ENCODE measurements around the gene PKP2.
"Not testable (repeated sequence)": the region's sequence is repeated elsewhere in the genome, so short reads cannot be mapped to it uniquely, and the experiment has no call there.

PKP2 gene

DNA sequence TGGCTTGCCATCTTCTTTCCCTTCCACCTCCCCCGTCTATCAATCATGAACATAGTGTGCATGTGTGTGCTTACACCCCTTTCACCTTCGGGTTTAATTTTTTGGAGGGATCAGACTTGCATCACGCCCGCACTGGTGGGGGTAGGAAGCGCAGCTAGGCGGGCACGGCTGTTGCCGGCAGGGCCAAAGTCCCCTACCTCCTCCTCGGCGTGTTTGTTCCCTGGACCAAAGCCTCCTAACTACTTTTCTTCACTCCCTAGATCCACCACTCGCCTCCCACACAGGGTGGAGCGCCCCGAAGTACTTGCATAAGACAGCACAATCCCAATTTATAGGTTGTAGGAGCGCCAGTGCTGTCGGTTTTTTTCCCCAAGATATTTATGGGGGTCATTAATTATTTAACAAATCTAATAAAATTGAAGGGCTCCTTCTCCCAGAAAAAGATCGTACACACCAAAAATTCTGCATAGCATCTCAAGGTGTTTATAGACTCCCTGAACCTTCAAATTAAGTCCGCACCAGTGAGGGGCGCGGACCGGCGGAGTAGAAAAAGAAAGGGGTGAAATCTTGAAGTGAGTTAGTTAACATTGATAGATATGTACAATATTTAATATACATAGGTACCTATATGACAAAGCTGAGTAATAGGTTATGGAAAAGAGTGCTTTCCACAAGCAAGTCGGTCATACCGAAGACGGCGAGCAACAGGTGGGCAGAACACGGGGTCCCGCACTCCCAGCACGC is 717 bp downstream of the PKP2 start:
- DNase-seq = peak; percentile 4

DNA sequence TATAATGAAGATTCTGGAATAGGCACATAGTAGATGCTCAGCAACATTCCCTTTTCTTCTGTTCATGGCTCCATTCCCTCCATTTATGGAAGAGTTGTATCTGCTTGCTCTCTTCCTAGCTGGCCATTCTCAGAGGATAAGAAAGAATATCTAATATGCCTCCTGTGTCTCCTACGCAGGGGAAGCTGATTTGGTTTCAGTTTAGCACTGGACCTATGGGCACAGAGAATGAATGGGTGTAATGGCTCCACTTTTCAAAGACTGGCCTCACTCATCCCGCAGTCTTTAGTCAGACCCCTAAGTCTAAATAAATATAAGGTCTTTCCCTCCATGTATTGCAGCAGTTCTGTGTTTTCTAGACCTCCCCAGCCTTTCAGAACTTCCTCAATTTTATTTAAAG is 2.0 kb downstream of the PKP2 start:
- no peak for DNase-seq

DNA sequence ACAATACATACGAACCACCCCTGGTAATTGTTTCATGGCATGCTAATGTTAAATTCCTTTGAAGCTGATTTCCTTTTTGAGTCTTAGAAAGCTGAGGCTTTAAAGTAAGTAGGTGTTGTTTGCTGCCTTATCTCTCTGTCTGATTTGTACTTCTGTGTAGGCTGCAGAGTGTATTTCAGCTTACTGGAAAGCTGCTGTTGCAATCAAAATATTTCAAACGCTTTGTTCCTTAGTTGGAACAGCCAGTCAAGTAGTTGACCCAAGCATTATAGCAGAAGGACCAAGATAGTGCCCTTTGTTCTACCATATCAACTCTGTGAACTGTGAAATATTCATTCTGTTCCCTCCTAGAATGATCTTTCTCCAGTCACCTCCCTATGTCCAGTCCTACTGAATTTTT is 3.1 kb downstream of the PKP2 start:
- DNase-seq = no peak

DNA sequence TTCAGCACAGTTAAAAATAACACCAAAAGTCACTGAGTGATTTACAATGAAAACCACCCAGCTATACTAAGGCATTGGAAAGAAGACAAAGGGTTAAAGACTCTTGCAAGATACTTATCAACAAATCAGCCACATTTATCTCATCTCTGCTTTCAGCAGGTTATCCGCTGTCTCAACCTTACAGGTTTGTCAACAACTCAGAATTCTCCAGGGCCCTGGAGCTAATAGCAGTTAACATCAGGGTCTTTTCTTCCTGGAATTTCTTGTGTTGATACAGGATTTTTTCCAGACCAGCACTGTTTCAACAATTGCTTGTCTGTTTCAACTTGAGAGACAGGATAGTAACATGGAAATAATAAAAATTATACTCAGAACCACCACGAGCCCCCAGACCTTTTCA is 3.5 kb downstream of the PKP2 start:
- DNase-seq = no peak

DNA sequence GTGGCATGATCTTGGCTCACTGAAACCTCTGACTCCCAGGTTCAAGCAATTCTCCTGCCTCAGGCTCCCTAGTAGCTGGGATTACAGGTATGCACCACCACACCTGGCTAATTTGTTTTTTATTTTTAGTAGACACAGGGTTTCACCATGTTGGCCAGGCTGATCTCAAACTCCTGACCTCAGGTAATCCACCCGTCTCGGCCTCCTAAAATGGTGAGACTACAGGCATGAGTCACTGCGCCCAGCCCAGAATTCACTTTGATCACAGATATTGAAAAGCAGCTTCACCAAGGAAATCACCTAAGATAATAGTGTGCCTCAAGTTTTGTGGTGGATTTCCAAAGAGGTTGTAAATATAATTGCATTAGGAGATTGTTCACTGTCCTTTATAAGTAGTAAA is 4.2 kb downstream of the PKP2 start:
- not testable (repeated sequence) for DNase-seq

DNA sequence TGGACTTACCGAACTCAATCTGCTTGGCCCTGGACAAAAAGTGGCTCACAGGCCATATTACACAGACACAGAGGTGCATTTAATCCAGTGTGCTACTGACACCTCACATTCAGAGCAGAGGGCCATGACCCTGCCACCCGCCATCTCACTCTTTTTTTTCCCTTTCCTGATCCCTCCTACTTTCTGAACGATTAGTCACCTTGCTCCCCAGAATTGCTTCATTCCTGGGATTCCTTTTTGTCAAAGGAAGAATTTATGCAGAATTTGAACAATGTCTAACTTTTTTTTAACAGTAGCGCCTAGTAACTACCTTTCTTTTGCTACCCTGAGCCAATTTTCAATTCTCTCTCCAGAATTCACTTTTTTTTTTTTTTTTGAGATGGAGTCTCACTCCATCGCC is 4.6 kb downstream of the PKP2 start:
- DNase-seq = no peak

DNA sequence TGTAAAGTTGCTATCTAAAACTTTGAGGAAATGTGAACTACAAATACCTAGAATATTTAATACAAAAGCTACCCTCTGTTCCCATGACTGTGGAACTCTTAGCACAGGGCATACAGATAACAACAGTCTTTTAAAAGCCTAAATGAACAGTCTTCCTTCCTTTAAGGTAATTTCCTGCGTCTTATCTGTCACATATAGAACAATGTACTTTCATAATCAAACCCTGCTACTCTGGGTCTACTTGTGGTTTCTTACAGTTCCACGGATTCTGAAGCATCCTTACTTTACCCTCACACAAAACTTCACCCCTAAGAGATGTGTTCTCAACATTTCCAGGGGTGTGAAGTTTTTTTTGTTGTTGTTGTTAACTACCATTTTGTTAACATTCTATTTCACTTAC is 5.1 kb downstream of the PKP2 start:
- DNase-seq = no peak

DNA sequence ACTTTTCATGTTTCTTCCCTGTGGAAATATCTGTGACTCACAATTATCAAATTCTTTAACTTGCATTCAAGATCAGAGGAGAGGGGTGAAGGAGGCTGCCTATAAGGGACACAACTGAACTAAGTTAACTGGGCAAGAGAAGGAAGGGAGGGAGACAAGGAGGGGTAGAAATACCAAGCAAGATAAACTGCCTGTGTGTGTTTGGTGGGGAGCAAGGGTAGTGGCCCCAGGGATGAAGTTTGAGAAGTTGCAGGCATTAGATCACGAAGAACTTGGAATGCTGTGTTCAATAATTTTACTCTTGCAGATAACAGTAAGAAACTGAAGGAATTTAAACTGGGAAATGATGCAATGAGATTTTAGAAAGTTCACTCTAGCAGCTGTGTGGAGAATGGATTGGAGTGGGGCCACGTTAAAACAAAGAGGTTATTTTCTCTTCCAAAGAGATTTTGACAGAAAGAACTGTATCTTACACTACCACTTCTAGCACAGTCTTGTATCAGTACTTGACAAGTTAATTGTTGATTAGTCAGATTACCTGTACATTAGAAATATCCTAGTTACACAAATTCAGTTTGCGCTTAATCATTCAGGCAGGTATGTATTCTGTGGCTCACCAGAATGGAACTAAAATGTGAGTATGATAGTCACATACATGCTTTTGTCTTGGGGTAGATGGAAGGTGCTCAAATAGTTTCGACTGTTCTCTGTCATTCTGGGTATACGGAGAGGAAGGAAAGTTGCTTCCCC is 7.4 kb downstream of the PKP2 start:
- DNase-seq = no peak

DNA sequence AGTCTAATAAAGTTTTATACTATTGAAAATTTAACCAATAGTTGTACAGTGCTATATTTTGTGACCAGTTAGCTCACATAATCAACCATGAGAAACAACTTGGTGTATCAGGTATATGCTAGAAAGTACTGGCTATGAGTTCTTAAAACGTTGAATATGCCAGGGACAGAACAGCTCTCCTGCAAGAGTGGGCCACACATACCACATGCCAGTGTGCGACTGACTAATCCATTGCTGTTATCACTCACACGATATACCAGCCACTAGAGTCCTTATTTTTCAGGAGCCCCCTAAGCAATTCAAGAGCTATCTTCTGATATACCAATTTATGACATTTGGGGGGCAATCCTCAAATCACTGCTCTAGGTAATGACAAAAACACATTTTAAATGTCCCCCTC is 9.5 kb downstream of the PKP2 start:
- no peak for DNase-seq

DNA sequence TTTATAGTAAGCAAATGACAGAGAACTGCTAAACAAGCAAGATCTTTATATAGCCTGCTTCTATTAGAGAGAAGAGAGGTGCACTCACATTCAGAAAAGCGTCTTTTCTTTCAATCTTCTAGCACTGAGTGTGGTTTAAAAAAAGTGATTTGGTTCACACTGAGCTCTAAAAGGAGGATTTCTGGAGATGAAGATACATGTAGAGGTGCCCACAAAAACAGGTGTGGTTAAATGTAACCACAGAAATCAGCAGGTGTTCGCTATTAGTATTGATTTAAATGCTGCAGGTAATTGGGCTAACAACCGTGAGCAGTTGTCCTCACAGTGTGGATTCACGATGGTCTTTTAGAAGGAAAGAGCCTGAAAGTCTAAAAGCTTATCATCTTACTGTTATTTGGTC is 10.7 kb downstream of the PKP2 start:
- DNase-seq = no peak

DNA sequence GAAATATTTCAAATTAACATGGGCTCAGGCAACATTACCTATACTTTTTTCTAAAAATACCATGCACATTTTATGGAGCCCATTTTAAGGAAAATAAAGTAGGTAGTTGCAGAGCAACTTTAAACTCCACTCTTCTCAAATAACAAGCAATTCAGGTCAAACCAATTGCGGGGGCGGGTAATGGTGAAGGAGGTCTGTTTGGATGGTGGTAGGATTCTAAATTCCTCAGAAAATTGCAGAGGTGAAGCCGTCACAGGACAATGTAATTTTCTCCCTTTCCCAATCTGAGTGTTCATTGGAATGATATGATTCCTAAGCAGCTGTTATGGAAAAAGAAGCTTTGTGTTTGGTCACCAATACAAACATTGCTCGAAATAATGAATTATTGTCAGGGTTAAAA is 11.6 kb downstream of the PKP2 start:
- no peak for DNase-seq

DNA sequence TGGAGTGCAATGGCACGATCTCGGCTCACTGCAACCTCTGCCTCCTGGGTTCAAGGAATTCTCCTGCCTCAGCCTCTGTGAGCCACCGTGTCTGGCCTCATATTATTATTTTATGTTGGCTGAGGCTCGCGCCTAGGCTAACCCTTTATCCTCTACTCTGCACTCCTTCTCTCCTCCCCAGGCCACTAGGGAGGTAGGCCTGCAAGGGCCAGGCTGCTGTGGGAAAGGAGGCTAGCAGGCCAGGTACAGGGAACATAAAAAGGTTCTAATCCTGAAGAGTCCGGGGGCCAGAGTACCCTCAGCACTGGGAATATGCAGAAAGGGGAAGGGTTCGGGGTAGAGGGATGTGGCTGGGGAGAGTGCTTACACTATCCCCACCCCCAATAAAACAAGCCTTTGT is 14.9 kb downstream of the PKP2 start:
- DNase-seq = no peak

DNA sequence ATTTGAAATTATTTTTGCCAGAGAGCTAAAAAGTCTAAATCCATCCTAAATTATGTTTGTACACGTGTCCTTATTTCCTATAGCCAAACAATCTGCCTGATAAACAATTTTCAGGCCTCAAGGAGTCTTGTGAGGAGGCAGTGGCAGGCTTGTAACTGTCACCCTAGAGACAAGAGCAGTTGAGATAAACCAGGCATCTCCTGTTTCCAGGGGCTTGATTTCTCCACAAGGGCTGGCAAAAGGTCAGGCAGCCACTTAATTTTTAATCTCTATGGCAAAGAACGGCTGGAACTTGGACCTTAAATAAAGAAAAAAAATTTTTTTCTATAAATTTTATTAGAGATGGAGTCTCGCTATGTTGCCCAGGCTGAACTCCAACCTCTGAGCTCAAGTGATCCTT is 15.5 kb downstream of the PKP2 start:
- no peak for DNase-seq

DNA sequence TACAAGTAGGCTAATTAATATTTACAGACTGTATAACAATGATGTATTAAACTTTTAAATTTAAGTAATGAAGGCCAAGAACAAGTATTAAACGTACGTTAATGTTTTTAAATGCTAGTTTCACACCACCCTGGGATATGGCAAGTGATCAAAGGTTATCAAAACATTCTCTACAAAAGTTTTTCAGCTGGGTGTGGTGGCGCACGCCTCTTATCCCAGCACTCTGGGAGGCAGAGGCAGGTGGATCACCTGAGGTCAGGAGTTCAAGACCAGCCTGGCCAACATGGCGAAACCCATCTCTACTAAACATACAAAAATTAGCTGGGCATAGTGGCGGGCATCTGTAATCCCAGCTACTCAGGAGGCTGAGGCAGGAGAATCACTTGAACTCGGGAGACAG is 17.5 kb downstream of the PKP2 start:
- DNase-seq = not testable (repeated sequence)

DNA sequence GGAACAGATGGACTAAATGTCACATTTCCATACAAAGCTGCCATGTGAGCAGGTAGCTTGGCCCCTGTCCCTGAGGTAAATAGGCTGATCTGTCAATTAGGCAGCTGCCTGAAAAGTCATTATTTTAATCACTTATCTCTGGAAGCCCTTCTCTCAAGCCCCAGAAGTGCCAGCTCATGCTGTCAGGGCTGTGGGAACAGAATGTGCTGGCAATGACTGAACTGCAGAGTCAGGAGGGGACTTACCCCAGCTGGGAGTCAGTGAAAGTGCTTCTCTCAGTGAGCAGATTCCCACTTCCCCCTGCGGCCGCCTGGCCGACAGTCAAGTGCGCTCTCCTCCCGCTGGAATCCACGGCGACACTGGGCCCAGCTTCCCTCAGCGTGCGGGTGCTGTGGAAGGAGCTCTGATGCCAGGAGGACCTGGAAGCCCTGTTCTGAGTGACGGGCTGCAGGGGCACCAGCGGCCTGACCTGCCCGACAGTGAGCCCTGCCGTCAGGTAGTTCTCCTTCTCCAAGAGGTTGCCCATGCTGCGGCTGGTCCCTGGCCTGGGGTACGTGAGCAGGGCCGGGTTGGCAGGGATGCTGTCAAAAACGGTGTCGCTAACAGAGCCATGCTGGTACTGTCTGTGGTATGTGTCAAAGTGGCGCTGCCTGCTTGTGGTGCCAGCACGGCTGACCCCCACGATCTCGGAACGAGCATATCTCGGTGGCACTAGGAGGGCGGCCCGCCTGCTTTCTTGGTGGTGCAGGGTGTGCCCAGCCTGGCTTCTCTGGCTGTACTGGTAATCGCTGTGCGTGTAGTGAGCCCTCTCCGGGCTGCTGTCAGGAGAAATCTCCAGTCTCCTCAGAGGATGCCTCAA is 18.7 kb downstream of the PKP2 start:
- DNase-seq = no peak

DNA sequence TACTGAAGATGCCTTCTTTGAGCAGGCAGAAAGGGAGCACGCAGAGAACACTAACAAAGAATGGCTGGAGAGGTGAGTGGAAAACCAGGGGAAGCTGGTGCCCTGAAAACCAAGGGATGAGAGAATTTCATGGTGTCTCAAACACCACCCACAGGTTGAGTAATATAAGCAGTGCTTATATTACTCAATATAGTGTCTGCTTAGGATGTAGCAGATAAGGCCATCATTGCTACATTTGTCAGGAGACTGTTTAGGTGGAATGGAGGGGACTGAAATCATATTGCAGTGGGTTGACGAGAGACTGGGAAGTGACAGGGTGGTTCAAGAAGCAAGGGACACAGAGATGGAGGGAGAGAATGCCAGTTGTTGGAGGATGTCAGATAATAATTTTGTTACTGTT is 20.6 kb downstream of the PKP2 start:
- no peak for DNase-seq

DNA sequence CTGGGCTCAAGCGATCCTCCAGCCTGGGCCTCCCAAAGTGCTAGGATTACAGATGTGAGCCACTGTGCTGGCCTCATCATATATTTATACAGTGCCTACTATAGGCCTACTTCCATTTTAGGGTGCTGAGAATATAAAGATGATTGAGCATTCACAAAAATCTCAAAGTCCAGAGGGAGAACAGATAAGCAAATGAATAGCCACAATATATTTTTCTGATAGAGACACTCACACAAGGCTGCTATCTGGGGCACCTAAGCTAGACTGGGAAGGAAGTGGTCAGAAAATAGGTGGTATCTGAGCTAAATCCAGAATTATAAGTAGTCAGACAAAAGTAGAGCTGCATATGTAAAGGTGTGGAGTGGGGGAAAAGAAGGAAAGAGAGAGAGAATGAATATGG is 21.6 kb downstream of the PKP2 start:
- DNase-seq = no peak

DNA sequence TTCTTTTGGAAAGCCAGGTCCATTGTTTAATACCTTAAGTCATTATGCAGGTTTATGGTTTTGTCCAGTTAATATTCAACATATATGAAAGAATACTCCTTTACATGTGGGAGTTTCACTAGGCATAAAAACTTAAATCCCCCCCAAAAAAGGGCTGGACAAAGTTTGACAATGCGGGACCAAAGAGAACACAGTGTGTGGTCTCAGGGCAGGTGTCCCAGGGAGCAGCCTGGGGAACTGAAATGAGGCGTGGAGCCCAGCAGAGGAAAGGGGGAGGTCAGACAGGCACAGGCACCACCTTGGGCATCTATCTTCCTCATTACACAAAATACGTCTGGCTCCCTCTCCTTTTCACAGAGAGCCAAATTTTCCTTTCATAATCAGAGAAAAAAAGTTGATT is 22.5 kb downstream of the PKP2 start:
- DNase-seq = no peak

DNA sequence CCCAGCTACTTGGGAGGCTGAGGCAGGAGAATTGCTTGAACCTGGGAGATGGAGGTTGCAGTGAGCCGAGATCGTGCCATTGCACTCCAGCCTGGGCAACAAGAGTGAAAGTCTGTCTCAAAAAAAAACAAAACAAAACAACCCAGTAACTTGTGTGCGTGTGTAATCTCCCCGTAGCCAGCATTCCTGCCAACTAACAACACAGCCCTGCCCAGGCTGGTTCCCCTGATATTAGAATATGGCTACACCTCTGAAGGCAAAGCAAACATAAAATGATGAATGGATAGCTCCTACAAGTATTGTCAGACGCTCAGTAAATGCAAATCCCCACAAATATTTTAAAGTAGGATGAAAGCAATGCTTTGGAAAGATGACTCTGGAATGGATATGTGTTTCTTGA is 24.2 kb downstream of the PKP2 start:
- not testable (repeated sequence) for DNase-seq

DNA sequence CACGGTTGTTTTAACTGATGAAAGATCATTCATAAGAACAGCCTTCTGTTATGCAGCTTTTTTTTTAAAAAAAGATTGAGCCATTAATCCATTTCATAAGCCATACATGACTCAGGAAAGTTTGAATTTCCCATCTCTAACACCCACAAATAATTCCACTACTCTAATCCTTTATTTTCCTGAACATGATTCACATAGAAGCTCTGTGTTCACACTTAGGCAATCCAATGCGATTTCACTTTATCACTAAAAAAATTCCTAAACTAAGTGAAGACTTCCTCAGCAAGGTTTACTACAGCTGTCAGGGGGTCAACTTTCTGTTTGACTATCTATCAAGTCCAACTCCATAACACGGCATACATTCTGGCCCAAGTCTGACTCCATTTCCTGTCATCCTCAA is 25.9 kb downstream of the PKP2 start:
- DNase-seq = no peak

DNA sequence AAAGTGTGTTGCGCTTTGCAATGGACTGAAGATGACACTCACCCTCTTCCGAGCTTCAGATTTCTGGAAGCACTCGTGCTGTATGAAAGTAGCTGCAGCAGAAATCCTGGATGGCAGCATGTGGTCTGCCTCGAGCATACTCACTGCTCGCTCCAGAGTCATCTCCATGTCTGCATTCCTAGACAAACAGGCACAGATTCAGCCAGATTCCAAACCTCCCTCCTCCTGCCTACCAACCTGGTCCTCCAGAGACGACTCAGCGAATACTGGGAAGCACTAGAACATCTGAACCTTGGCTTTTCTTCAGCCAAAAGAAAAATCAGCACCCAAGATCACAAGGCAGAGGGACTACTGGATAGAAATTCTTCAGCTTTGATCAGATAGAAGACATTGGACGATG is 27.7 kb downstream of the PKP2 start:
- DNase-seq = no peak

DNA sequence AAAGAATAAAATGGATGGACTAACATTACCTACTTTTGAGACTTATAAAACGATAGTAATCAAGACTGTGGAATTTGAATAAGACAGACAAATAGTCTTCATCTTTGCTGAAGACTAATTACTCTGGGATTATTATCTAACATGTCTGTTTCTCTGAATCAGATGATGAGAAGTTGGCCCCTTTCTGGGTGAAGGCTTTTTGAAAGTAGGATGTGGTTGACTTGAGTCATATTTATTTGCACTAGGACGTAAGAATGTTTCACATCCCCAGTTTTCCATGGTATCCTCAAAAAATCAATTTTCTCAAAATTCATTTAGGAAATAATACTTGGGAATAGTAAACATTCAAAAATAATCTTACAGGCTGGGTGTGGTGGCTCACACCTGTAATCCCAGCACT is 31.8 kb downstream of the PKP2 start:
- no peak for DNase-seq

DNA sequence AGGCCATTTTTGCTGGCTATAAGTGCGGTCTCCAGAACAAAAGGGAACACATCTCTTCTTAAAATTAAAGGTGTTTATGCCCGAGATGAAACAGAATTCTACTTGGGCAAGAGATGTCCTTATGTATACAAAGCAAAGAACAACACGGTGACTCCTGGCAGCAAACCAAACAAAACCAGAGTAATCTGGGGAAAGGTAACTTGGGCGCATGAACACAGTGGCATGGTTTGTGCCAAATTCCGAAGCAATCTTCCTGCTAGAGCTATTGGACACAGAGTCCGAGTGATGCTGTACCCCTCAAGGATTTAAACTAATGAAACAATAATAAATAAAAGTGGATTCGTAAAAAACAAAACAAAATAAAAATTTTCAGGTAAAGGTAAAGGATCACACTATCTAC is 33.4 kb downstream of the PKP2 start:
- no peak for DNase-seq

DNA sequence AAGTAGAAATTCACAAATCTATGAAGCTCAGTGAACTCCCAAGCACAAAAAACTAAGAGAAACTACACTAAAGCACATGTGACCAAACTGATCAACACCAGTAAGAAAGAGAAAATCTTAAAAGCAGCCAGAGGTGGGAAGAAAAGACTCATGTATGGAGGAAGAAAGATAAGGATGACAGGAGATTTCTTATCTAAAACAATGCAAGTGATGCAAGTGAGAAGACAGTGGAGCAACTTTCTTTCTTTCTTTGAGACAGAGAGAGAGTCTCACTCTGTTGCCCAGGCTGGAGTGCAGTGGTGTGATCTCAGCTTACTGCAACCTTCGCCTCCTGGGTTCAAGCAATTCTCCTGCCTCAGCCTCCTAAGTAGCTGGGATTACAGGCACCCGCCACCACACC is 34.9 kb downstream of the PKP2 start:
- not testable (repeated sequence) for DNase-seq
